ENCODE results near the gene ADISSP.

ADISSP gene

DNA sequence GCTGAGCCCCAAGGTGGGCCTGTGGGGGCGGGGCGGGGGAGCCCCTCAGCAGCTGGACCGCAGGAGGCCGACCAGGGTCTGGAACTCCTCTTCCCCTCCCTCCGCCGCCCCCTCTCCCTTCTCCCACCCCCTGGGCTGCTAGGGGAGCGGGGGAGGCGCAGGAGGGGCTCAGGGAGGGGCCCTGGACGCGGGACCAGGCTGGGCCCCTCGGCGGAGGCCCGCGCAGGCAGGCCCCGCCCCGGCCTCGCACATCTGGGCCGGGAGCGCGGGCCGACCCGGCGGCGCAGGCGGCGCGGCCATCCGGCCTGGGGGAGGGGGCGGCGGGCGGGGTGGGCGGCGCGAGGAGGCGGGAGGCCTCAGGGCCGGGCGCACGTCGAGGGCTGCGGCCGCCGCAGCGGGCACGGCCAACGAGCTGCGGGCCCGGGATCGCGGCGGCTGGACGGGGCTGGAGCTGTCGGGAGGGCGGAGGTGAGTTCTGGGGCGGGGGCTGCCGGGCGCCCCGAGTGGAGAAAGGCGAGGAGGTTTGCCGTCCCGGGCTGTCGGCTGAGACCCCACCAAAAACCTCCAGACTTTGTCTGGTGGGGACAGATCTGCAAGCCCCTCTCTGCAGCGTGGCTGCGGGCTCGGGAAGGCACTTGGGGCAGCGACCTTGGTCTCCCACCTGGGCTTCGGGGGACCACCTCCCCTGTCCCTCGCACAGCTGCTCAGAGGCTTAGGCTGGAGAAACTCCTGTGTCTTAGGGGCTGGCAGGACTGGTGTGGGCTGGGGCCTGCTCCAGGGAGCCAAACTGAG lies 35.0 kb downstream of the ADISSP start, which contains the start of gene HSPA12B:
HSPA12B (plus strand) TSS at position 359 of the 792 bp plus-strand sequence. CDS start 5,990 bp downstream, outside the sequence.
- TF ChIP-seq, protein P1, sequence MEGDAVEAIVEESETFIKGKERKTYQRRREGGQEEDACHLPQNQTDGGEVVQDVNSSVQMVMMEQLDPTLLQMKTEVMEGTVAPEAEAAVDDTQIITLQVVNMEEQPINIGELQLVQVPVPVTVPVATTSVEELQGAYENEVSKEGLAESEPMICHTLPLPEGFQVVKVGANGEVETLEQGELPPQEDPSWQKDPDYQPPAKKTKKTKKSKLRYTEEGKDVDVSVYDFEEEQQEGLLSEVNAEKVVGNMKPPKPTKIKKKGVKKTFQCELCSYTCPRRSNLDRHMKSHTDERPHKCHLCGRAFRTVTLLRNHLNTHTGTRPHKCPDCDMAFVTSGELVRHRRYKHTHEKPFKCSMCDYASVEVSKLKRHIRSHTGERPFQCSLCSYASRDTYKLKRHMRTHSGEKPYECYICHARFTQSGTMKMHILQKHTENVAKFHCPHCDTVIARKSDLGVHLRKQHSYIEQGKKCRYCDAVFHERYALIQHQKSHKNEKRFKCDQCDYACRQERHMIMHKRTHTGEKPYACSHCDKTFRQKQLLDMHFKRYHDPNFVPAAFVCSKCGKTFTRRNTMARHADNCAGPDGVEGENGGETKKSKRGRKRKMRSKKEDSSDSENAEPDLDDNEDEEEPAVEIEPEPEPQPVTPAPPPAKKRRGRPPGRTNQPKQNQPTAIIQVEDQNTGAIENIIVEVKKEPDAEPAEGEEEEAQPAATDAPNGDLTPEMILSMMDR (IDR thresholded peaks at IDR 0.05; ENCODE audit: low read depth, low read length), result no peak
- H3K4me3 ChIP-seq (ENCODE audit: low read depth, low read length), result no peak within 1 kb of the TSS

DNA sequence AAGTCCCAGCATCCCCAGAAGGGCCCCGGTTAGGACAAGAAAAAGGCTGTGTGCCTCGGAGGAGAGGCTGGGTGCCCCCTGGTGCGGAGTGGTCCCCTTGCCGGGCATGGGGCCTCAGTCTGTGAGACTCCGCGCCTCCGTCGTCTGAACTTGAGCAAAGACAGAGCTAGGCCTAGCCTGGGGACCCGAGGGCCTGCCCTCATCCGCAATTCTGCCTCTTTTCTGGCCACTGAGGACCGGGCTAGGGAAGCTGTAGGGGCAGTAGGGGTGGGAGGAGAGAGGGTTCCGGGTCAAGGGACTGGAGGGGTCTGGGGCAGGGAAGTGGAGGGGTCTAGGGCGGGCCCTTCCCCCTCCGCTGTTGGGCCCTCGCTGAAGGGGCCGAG lies 35.6 kb downstream of the ADISSP start:
- H3K4me3 ChIP-seq (ENCODE audit: low read depth, low read length), result no peak overlapping the region
- TF ChIP-seq, protein P1 (IDR thresholded peaks at IDR 0.05; ENCODE audit: low read depth, low read length), result no peak

DNA sequence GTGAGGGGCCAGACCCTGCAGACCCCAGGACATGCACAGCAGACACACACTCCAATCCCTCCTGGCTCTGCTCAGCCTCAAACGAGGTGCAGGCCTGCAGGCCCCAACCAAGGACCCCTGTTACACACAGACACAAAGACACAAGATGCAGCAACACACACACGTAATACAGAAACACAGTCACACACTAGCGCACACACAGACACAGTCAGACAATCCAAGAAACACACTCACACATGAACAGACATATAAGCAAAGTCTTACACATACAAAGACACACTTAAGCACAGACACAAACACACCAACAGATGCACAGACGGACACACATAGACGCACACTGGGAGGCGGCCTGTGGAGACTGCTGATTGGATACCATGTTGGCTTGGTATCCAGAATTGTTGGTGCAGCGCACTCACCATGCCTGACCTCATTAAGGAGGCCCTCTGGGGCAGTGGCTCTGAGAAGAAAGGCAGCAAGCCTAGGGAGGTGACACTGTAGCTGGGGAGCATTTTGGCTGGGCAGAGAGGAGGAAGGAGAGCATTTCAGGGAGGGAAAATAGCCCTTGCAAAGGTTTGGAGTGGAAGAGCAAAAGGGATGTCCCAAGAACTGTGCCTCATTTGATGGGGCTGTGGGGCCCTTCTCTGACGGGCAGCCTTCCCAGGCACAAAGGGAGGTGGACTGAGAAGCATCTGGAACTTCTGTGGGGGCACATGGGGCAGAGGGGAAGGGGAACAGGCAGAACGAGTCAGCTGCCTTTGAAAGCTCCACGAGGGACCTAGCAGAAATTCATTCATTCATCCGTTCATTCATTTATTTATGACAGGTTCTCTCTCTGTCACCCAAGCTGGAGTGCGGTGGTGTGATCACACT lies 36.5 kb downstream of the ADISSP start:
- TF ChIP-seq, protein P1 (IDR thresholded peaks at IDR 0.05; ENCODE audit: low read depth, low read length), result no peak
- no peak overlapping the region for H3K4me3 ChIP-seq (ENCODE audit: low read depth, low read length)

DNA sequence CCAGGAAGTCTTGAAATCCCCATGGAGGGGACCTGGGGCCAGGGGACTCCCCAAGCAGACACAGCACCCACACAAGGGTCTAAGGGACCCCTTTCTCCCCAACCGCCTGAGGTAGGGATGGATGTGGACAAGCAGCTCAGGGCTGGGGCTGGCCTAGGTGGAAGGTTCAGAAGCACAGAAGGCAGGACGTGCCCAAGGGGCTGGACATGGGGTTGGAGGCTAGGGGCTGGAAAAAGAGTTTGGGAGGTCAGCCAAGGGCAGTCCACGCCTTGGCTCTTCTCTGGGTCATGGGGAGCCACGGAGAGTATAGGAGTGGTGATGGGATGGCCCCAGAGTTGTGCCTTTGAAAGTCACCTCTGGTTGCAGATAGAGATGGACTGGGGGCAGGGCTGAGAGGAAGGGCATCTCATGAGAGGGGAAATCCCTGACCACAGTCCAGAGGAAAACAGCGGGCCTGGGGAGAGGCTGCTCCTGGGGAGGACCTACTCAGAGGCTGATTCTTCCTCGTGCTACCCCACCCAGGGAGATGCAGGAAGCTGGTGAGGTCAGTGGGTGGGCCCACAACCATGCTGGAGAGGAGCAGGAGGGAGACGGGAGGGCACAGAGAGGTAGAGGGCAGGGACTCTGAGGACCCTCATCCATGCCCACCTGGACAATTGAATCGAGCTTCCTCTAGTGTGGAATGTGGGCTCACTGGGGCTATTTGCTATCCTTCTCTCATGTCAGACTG lies 37.6 kb downstream of the ADISSP start:
- H3K4me3 ChIP-seq (ENCODE audit: low read depth, low read length), result no peak overlapping the region
- TF ChIP-seq, protein P1 (IDR thresholded peaks at IDR 0.05; ENCODE audit: low read depth, low read length), result no peak

DNA sequence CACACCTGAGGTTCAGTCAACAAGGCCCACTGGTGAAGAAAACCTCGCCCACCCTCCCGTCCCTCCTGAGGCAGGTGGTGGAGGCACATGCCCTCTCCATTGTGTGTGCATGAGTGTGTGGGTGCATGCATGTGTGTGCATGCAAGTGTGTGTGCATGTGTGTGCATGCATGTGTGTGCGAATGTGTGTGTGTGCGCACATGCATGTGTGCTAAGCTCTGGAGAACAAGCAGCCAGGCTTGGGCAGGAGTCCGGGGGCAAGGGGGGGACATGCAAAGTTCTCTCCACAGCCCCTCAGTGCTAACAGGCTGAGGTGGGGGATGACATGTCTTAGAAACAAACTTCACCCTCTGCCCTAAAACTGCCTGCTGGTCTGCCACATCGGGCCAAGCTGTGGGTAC lies 38.2 kb downstream of the ADISSP start:
- TF ChIP-seq, protein P1 (IDR thresholded peaks at IDR 0.05; ENCODE audit: low read depth, low read length), result no peak
- H3K4me3 ChIP-seq (ENCODE audit: low read depth, low read length), result no peak overlapping the region

DNA sequence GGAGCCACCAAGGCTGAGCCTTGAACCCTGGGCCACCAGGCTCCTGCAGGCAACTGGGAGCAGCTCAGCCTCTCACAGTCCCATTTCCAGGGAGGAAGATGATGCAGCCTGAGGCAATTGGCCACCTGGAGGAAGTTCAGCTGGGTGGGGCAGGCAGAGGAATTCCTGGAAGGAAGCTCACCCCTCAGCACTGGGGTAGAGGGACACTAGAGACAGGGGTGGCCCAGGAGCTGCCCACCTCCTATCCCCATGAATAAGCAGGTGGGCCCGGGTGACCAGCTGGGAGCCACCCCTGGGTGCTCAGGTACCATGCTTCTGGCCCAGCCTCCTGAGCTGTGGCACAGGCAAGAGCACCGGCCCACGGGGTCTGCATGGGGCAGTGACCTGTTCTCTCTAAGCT lies 38.7 kb downstream of the ADISSP start:
- TF ChIP-seq, protein P1 (IDR thresholded peaks at IDR 0.05; ENCODE audit: low read depth, low read length), result no peak
- H3K4me3 ChIP-seq (ENCODE audit: low read depth, low read length), result no peak overlapping the region
